ENCODE data around the gene SUDS3. TPM values are rescaled to one million over a fixed set of nuclear protein-coding genes. Genes with fewer than 3 reads are reported as not detected.

Gene SUDS3
- total and polyA plus RNA-seq, 10 of the 15 experiments (the other 5 are each of a cell fraction or from before 2014, with no cell fraction given): 5.2 to 42.8 (median 21.7) TPM

DNA sequence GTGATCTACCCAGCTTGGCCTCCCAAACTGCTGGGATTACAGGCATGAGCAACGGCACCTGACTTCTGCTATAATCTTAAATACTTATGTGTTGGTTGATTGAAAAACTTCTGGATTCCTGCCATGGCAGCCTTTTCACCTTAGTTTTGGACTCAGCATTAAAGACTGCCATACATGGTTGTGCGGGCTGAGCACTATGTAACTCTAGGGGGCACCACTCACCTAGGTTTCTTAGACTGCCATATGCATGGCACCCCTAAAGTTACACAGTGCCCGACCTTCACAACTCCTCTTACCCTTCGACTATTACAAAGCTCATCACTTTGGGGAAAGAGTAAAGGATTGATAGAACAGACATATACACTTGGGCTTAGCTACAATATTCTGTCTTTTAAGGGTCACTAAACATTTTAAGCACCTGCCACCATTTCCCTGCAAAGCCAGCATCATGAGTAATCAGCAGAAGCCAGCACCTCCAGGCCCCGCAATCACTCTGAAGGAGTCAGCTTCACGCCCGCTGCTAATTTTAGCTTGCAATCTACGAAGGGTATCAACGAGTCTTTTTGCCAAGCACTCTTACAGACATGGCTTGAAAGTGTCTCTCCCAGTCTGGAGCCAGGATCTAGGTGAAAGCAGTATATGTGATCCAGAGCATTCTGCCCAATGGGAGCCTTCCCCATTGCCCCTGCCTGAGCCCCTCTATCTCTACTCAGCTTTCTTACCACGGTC lies 59.8 kb downstream of the SUDS3 start:
- Histone ChIP-seq H2AFZ (ENCODE audit: control insufficient read depth, low read depth, low read length) (no peak overlapping the region), H3K79me2 (ENCODE audit: control insufficient read depth, insufficient read depth, low read length) (no peaks in the 10 kb centered on the region), H3K9ac (ENCODE audit: control insufficient read depth, insufficient read depth, low read length) (no peak overlapping the region), H3K27ac (ENCODE audit: control insufficient read depth, insufficient read depth) (no peak overlapping the region), H3K9me3 (replicated peaks; ENCODE audit: control insufficient read depth, insufficient read depth, low read length) (no peaks in the 10 kb centered on the region), H3K4me1 (ENCODE audit: control insufficient read depth, insufficient read depth, low read length) (no peaks in the 10 kb centered on the region), H3K36me3 (ENCODE audit: control insufficient read depth in 2 of 2, insufficient read depth in 2 of 2, low read length in 1 of 2) (no peaks in the 10 kb centered on the region), H3K4me3 (no peak overlapping the region), H4K20me1 (ENCODE audit: control insufficient read depth, insufficient read depth) (no peaks in the 10 kb centered on the region), H3K4me2 (ENCODE audit: control insufficient read depth, insufficient read depth) (no peak overlapping the region), H3K27me3 (replicated peaks in 1 of 2; ENCODE audit: control insufficient read depth in 2 of 2, insufficient read depth in 2 of 2, low read length in 1 of 2) (peaks cover 0 to under 1% of the 10 kb centered on the region in 2 experiments; a peak in 1 of 4 replicates)
- SMC1A ChIA-PET (ENCODE audit: uncharacterized antibody, unreplicated experiment): interaction anchor here (0.8 kb wide), 1 partner anchor 88 kb away, joined by 3 read pairs; no protein-coding TSS in a partner anchor
- BruUV-seq (replicated peaks): no TSS peak
- DNase-seq (ENCODE audit: low read depth, low spot score): no peak
- peak; percentile 68 for ATAC-seq
- FAIRE-seq: no peak
- intact Hi-C loops (cut with micrococcal nuclease; ENCODE audit: unreplicated experiment): no loop called here
- CTCF ChIA-PET: interaction anchor here (1.7 kb wide), 1 partner anchor 24 kb away, joined by 4 read pairs; no protein-coding TSS in a partner anchor
- 37% methylated on average over 10 of the region's 10 CpGs for WGBS (ENCODE audit: insufficient coverage, insufficient replicate concordance, low lambda C conversion rate, missing lambda C conversion rate)
- in situ Hi-C loops (cut with MboI): no loop called here
- RAD21 ChIA-PET (ENCODE audit: unreplicated experiment): no interaction called here
- POLR2A ChIA-PET: no interaction called here
- TF ChIP-seq POLR2A (IDR thresholded peaks at IDR 0.05; ENCODE audit: low read depth, low read length) (no peak), LARP7 (IDR thresholded peaks at IDR 0.05) (no peak), KAT2A (conservative IDR thresholded peaks at IDR 0.05; ENCODE audit: control insufficient read depth, low read depth, low read length) (no peak), SMAD5 (IDR thresholded peaks at IDR 0.05; ENCODE audit: low read depth) (no peak), KDM1A (IDR thresholded peaks at IDR 0.05; ENCODE audit: borderline replicate concordance) (no peak), MYB (IDR thresholded peaks at IDR 0.05; ENCODE audit: borderline replicate concordance, low read depth, low read length) (no peak), ETV6 (conservative IDR thresholded peaks at IDR 0.05 in 1 of 2, IDR thresholded peaks at IDR 0.05 in 1 of 2; ENCODE audit: borderline replicate concordance in 1 of 2, low read depth in 1 of 2) (no peak), MEF2B (IDR thresholded peaks at IDR 0.05; ENCODE audit: partially characterized antibody, poor library complexity, severe bottlenecking) (no peak), BRCA1 (IDR thresholded peaks at IDR 0.05; ENCODE audit: low read depth, low read length) (no peak), NBN (IDR thresholded peaks at IDR 0.05) (no peak), SMC3 (IDR thresholded peaks at IDR 0.05; ENCODE audit: borderline replicate concordance, low read length) (peak; percentile 21; the same call in 1 of the 2 replicates), SMARCA5 (IDR thresholded peaks at IDR 0.05) (no peak), TAF1 (IDR thresholded peaks at IDR 0.05; ENCODE audit: borderline replicate concordance, low read depth, low read length) (no peak), EED (IDR thresholded peaks at IDR 0.05; ENCODE audit: low read depth) (no peak), RAD21 (IDR thresholded peaks at IDR 0.05; ENCODE audit: insufficient read depth, low read depth, low read length) (peak; percentile 55), NFYB (IDR thresholded peaks at IDR 0.05; ENCODE audit: insufficient read depth, low read depth, low read length) (no peak)
- TF ChIP-seq, protein P1, sequence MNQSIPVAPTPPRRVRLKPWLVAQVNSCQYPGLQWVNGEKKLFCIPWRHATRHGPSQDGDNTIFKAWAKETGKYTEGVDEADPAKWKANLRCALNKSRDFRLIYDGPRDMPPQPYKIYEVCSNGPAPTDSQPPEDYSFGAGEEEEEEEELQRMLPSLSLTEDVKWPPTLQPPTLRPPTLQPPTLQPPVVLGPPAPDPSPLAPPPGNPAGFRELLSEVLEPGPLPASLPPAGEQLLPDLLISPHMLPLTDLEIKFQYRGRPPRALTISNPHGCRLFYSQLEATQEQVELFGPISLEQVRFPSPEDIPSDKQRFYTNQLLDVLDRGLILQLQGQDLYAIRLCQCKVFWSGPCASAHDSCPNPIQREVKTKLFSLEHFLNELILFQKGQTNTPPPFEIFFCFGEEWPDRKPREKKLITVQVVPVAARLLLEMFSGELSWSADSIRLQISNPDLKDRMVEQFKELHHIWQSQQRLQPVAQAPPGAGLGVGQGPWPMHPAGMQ (IDR thresholded peaks at IDR 0.05; ENCODE audit: borderline replicate concordance): no peak
- TF ChIP-seq, protein P2, sequence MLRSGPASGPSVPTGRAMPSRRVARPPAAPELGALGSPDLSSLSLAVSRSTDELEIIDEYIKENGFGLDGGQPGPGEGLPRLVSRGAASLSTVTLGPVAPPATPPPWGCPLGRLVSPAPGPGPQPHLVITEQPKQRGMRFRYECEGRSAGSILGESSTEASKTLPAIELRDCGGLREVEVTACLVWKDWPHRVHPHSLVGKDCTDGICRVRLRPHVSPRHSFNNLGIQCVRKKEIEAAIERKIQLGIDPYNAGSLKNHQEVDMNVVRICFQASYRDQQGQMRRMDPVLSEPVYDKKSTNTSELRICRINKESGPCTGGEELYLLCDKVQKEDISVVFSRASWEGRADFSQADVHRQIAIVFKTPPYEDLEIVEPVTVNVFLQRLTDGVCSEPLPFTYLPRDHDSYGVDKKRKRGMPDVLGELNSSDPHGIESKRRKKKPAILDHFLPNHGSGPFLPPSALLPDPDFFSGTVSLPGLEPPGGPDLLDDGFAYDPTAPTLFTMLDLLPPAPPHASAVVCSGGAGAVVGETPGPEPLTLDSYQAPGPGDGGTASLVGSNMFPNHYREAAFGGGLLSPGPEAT (IDR thresholded peaks at IDR 0.05; ENCODE audit: low read depth): no peak
- TF ChIP-seq, protein P3, sequence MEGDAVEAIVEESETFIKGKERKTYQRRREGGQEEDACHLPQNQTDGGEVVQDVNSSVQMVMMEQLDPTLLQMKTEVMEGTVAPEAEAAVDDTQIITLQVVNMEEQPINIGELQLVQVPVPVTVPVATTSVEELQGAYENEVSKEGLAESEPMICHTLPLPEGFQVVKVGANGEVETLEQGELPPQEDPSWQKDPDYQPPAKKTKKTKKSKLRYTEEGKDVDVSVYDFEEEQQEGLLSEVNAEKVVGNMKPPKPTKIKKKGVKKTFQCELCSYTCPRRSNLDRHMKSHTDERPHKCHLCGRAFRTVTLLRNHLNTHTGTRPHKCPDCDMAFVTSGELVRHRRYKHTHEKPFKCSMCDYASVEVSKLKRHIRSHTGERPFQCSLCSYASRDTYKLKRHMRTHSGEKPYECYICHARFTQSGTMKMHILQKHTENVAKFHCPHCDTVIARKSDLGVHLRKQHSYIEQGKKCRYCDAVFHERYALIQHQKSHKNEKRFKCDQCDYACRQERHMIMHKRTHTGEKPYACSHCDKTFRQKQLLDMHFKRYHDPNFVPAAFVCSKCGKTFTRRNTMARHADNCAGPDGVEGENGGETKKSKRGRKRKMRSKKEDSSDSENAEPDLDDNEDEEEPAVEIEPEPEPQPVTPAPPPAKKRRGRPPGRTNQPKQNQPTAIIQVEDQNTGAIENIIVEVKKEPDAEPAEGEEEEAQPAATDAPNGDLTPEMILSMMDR (IDR thresholded peaks at IDR 0.05 in 2 of 3, conservative IDR thresholded peaks at IDR 0.05 in 1 of 3; ENCODE audit: control insufficient read depth in 2 of 3, extremely low read depth in 1 of 3, insufficient read depth in 1 of 3, low read depth in 3 of 3, low read length in 3 of 3): peak; percentile 23 to 28 (median 28); a peak in 4 of 6 replicates
